ENCODE measurements around the gene HNRNPA0. TPM values are rescaled to one million over a fixed set of nuclear protein-coding genes. Genes with fewer than 3 reads are reported as not detected.

The HNRNPA0 gene
- total and polyA plus RNA-seq, 9 of the 15 experiments (the other 6 are each of a cell fraction or from before 2014, with no cell fraction given), result 5.0 to 33.3 (median 10.7) TPM

- no peak overlapping the region for H3K4me3 ChIP-seq
- intact Hi-C loops (cut with micrococcal nuclease), result no loop called here
- H3K4me1 ChIP-seq (replicated peaks in 1 of 2; ENCODE audit: control insufficient read depth in 2 of 2, insufficient read depth in 2 of 2, low read length in 2 of 2), result no peaks in the 10 kb centered on the region; a peak in 1 of 5 replicates
- H3K9me1 ChIP-seq (ENCODE audit: control insufficient read depth, insufficient read depth, low read length), result no peaks in the 10 kb centered on the region
- CTCF ChIA-PET (ENCODE audit: low intra/inter-chr PET ratio), result no interaction called here
- FAIRE-seq (no peak), DNase-seq (ENCODE audit: extremely low read depth in 1 of 4, low spot score in 3 of 4) (no peak), ATAC-seq (no peak)
- no peaks in the 10 kb centered on the region for H3K9me3 ChIP-seq (replicated peaks; ENCODE audit: control insufficient read depth, insufficient read depth, low read depth, low read length)
- 0% methylated on average over 3 of the region's 3 CpGs for WGBS (ENCODE audit: insufficient coverage, low coverage, missing lambda C conversion rate)
- H3K79me2 ChIP-seq (ENCODE audit: control insufficient read depth, insufficient read depth, low read length), result no peaks in the 10 kb centered on the region
- H3K27ac ChIP-seq (ENCODE audit: extremely low read depth, low read depth, low read length), result no peak overlapping the region
- in situ Hi-C loops (cut with MboI), result no loop called here
- H3K27me3 ChIP-seq (ENCODE audit: control insufficient read depth in 2 of 2, insufficient read depth in 2 of 2, low read length in 2 of 2), result peaks cover 9 to 22% of the 10 kb centered on the region in 2 experiments; a peak in 4 of 5 replicates
- H3K9ac ChIP-seq (ENCODE audit: insufficient read depth in 1 of 2, low read depth in 2 of 2, low read length in 2 of 2), result no peak overlapping the region
- H3K4me2 ChIP-seq (ENCODE audit: insufficient read depth, low read length), result no peak overlapping the region
- no TSS peak for BruUV-seq (replicated peaks)
- H4K20me1 ChIP-seq (replicated peaks; ENCODE audit: control insufficient read depth, insufficient read depth, low read length), result no peaks in the 10 kb centered on the region
- POLR2A ChIA-PET, result interaction anchor here (0.9 kb wide), 1 partner anchor 11 kb away, joined by 4 read pairs; no protein-coding TSS in a partner anchor
- H2AFZ ChIP-seq (ENCODE audit: low read depth, low read length), result no peak overlapping the region
- no peaks in the 10 kb centered on the region for H3K36me3 ChIP-seq (ENCODE audit: control insufficient read depth, insufficient read depth, low read length)
- TF ChIP-seq ZNF121 (CRISPR knock-in tag; conservative IDR thresholded peaks at IDR 0.05), result no peak
- TF ChIP-seq ZNF124 (CRISPR knock-in tag; IDR thresholded peaks at IDR 0.05), result no peak
- TF ChIP-seq, protein P1, sequence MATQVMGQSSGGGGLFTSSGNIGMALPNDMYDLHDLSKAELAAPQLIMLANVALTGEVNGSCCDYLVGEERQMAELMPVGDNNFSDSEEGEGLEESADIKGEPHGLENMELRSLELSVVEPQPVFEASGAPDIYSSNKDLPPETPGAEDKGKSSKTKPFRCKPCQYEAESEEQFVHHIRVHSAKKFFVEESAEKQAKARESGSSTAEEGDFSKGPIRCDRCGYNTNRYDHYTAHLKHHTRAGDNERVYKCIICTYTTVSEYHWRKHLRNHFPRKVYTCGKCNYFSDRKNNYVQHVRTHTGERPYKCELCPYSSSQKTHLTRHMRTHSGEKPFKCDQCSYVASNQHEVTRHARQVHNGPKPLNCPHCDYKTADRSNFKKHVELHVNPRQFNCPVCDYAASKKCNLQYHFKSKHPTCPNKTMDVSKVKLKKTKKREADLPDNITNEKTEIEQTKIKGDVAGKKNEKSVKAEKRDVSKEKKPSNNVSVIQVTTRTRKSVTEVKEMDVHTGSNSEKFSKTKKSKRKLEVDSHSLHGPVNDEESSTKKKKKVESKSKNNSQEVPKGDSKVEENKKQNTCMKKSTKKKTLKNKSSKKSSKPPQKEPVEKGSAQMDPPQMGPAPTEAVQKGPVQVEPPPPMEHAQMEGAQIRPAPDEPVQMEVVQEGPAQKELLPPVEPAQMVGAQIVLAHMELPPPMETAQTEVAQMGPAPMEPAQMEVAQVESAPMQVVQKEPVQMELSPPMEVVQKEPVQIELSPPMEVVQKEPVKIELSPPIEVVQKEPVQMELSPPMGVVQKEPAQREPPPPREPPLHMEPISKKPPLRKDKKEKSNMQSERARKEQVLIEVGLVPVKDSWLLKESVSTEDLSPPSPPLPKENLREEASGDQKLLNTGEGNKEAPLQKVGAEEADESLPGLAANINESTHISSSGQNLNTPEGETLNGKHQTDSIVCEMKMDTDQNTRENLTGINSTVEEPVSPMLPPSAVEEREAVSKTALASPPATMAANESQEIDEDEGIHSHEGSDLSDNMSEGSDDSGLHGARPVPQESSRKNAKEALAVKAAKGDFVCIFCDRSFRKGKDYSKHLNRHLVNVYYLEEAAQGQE (IDR thresholded peaks at IDR 0.05; ENCODE audit: borderline replicate concordance), result no peak
- TF ChIP-seq, protein P1 (CRISPR knock-in tag; IDR thresholded peaks at IDR 0.05; ENCODE audit: low read depth), result no peak
- TF ChIP-seq ZNF764 (CRISPR knock-in tag; IDR thresholded peaks at IDR 0.05; ENCODE audit: low read depth), result no peak
- TF ChIP-seq ZNF449 (CRISPR knock-in tag; IDR thresholded peaks at IDR 0.05), result no peak
- no peak for TF ChIP-seq ZNF766 (CRISPR knock-in tag; conservative IDR thresholded peaks at IDR 0.05)
- no peak for TF ChIP-seq ZNF184 (CRISPR knock-in tag; IDR thresholded peaks at IDR 0.05)
- TF ChIP-seq CTCF (IDR thresholded peaks at IDR 0.05 in 2 of 3, conservative IDR thresholded peaks at IDR 0.05 in 1 of 3; ENCODE audit: insufficient read depth in 2 of 3, low read depth in 1 of 3, low read length in 3 of 3), result no peak
- TF ChIP-seq EGR1 (conservative IDR thresholded peaks at IDR 0.05), result no peak
Measured at GRCh38 chr5:137738947-137739346, 15.2 kb downstream of the HNRNPA0 start.

Measured in K562 (cell line).